Activated naive CD4-positive, alpha-beta T cell treated with Interleukin-2 at 50 U/mL for 16 hours (primary cell): Measurements from ENCODE around the gene PSMB1.
"Not testable (repeated sequence)": the region's sequence is repeated elsewhere in the genome, so short reads cannot be mapped to it uniquely, and the experiment has no call there.

Experiments used
- DNase-seq: peaks from one replicate; pipeline ENCODE4 v3.0.0-alpha.2; 2020

The PSMB1 gene

GRCh38 chr6:170533792-170534191 is 19.3 kb downstream of the PSMB1 start:
- DNase-seq, result no peak

GRCh38 chr6:170532867-170533488 is 20.1 kb downstream of the PSMB1 start:
- no peak for DNase-seq

- DNase-seq, result peak; percentile 69
Measured at GRCh38 chr6:170529839-170530469, 23.2 kb downstream of the PSMB1 start.

DNA sequence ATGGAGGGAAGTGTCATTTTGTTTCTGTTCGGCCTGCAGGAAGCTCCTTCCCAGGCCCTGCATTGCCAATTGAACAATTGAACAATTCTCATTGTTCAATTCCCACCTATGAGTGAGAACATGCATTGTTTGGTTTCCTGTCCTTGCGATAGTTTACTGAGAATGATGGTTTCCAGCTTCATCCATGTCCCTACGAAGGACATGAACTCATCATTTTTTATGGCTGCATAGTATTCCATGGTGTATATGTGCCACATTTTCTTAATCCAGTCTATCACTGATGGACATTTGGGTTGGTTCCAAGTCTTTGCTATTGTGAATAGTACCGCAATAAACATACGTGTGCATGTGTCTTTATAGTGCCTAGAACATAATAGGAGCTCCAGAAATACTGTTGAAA is 25.1 kb downstream of the PSMB1 start:
- not testable (repeated sequence) for DNase-seq

- no peak for DNase-seq
Measured at GRCh38 chr6:170525795-170526194, 27.3 kb downstream of the PSMB1 start.

DNA sequence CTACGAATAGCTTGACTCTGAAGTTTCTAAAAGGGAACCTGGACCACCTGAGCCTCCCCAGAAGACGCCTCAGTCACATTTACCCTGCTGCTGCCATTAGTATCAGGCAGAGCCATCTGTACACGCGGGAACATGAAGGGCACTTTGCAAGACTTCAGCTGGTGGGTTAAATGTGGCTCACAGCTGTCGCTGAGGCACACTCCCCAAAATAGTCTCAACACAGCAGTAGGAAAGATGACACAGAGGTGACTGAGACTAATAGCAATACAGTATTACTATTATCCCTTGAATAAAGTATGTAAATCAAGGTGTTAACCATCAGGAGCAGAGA is 29.0 kb downstream of the PSMB1 start:
- no peak for DNase-seq

- no peak for DNase-seq
Measured at GRCh38 chr6:170523256-170524171, 29.6 kb downstream of the PSMB1 start.

DNA sequence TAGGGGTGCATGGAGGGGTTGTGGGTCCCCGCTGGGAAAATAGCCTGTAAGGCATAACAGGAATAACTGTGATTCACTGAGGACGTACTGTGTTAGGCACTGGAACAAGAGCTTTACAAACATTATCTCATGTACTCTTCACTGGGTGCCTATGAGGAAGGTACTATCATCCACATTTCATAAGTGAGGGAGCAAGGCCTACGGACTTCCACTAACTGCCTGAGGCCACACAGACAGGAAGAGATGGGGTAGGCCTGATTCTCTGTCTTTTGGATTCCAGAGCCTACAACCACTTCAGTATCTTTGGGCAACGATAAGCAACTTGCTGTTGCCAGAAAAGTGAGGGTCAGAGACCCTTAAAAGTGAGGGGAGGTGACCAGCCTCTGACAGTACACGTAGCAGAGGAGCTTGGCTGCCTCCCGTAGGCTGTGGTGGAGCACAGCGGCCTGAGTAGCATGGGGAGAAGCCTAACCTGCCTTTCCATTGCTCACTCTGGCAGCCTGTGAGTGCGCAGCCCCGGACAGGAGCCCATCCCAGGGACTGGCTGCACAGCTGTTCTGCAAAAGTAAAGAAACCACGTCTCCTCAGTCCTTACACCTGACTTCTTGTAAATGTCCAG is 30.4 kb downstream of the PSMB1 start:
- DNase-seq, result no peak

DNA sequence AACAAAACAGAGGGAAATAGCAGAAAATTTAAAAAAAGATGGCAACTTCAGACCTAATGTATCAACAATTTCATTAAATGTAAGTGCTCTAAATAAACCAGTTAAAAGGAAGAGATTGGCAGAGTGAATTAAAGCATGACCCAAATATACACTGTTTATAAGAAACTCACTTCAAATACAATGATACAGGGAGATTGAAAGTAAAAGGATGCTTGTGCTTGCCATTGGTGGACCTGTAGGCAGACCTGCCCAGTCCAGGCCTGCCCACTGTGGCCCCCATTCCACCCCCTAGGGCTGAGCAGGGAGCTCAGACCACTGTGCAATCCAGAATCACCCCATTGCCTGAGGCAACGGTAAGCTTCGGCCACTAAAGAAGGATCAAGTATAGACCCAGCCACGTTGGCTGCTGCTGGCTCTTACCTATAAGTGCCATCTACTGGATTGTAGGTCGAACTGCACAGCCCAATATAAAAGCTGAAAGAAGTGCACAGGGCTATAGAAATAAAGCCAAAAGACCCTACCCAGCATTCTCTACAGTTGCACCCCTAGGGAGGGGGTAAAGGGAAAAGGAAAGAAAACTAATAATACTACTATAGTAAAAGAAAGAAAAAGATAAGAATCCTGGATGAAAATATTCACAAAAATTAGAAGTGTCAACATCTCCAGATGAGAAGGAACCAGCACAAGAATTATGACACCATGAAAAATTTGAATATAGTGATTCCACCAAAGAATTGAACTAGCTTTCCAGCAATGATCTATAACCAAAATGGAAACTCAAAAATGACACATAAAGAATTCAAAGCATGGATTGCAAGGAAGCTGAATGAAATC is 36.1 kb downstream of the PSMB1 start:
- DNase-seq, result peak; percentile 21

DNA sequence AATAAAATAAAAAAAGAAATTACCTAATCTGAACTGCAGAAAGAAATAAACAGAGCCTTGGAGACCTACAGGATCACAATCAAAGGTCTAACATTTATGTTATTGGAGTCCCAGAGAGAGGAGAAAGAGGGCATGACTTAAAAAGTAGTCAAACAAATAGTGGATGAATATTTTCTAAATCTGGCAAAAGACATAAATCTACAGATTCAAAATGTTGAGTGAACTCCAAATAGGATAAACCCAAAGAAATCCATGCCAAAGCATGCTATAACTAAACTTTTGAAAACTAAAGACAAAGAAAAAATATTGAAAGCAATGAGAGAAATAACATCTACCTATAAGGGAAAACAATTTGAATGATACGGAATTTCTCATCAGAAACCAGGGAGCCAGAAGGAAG is 38.2 kb downstream of the PSMB1 start:
- no peak for DNase-seq

- no peak for DNase-seq
Measured at GRCh38 chr6:170512249-170512648, 40.9 kb downstream of the PSMB1 start.

DNA sequence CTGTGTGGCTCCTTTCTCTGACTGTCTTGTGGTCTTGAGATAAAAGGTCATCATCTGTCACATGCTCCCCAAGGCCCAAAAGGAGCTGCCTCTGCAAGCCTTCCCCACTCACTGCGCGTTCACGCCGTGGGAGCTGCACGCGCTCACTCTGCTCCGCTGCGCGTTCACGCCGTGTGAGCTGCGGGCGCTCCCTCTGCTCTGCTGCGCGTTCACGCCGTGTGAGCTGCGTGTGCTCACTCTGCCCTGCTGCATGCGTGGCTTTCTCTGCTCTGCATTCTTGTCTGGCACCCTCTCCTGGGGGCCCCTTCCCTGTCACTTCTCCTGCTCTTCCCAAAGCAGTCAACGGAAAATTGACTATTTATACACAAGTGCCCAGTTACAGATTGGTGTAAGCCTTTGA is 42.5 kb downstream of the PSMB1 start:
- no peak for DNase-seq

GRCh38 chr6:170509723-170510018 is 43.4 kb downstream of the PSMB1 start:
- DNase-seq, result no peak

DNA sequence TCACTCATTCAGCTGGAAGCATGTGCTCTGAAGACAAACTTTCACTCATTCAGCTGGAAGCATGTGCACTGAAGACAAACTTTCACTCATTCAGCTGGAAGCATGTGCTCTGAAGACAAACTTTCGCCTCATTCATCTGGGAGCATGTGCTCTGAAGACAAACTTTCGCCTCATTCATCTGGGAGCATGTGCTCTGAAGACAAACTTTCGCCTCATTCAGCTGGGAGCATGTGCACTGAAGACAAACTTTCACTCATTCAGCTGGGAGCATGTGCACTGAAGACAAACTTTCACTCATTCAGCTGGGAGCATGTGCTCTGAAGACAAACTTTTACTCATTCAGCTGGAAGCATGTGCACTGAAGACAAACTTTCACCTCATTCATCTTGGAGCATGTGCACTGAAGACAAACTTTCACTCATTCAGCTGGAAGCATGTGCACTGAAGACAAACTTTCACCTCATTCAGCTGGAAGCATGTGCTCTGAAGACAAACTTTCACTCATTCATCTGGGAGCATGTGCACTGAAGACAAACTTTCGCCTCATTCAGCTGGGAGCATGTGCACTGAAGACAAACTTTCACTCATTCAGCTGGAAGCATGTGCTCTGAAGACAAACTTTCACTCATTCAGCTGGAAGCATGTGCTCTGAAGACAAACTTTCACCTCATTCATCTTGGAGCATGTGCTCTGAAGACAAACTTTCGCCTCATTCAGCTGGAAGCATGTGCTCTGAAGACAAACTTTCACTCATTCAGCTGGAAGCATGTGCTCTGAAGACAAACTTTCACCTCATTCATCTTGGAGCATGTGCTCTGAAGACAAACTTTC is 44.0 kb downstream of the PSMB1 start:
- DNase-seq, result not testable (repeated sequence)

GRCh38 chr6:170508275-170508674 is 44.8 kb downstream of the PSMB1 start:
- not testable (repeated sequence) for DNase-seq

DNA sequence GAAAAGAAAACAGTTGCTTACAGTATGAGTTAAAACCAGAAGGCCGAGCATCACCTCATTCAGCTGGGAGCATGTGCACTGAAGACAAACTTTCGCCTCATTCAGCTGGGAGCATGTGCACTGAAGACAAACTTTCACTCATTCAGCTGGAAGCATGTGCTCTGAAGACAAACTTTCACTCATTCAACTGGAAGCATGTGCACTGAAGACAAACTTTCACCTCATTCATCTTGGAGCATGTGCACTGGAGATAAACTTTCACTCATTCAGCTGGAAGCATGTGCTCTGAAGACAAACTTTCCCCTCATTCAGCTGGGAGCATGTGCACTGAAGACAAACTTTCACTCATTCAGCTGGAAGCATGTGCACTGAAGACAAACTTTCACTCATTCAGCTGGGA is 45.4 kb downstream of the PSMB1 start:
- DNase-seq, result not testable (repeated sequence)

DNA sequence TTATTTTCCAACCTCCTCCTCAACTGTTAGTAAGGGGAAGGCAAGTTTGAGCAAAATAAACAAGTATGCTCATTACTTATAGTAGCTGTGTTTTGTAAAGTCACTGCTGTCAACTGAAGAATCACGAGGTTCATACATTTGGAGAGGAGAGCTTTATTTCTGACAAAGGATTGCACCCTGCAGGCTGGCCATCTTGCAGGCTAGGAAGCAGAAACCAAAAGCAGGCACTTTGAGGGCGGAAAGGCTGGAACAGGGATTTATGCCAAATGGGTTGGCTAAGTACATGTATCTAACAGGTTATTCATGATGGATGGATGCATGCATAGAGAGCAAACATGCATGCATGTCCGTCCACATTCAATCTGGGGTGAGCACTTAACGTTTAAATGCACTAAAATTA is 46.7 kb downstream of the PSMB1 start:
- DNase-seq, result no peak

DNA sequence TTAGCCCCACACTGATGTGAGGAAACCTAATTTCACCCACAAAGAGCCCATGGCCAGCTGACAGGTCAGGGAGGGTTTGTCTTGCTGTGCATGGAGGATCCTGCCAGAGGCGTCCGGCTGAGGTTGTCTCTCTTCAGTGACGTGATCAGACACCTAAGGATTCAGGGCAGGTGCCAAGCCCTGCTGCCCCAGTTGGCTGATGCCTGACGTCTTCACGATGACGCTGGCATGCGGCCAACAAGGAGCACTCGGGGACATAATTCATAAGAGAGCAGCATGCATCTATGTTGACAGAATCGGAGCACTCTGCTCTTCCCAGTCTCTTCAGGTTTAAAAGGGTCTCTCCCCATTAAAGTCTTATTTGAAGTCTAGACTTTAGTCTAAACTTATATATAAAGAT is 47.8 kb downstream of the PSMB1 start:
- DNase-seq, result no peak

DNA sequence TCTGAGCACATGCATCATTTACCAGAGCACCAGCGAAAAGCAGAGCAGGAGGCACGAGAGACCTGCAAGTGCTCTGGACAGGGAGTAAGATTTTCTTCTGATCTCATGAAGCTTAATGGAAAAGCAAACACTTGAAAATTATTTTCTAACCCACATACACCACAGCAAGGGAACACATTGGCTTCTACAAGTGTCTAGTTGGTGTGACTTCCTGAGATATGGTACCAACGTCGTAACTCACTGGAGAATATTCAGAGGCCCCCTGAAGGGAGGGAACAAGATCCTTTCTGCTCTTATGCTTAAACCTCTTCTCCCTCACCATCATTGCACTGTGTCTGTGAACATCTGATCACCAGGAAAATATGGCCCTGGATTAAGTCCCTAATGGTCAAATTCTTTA is 48.6 kb downstream of the PSMB1 start:
- DNase-seq, result no peak

GRCh38 chr6:170503414-170503761 is 49.7 kb downstream of the PSMB1 start:
- DNase-seq, result no peak

- DNase-seq, result not testable (repeated sequence)
Measured at GRCh38 chr6:170502733-170503413, 50.2 kb downstream of the PSMB1 start.
